ENCODE results near the gene ZNF880.

ZNF880 gene

GRCh38 chr19:52345162-52345561, 24.6 kb upstream of the ZNF880 start:
- H3K36me3 ChIP-seq = peaks cover 45 to 80% (median 61%) of the 10 kb centered on the region in 11 experiments
- H4K20me1 ChIP-seq = no peaks in the 10 kb centered on the region; a peak in 1 of 22 replicates
- TF ChIP-seq Cebpa-rat (IDR thresholded peaks at IDR 0.05) = no peak
- H3K9me3 ChIP-seq (replicated peaks in 1 of 11) = peaks cover 0 to 59% (median 18%) of the 10 kb centered on the region in 11 experiments; a peak in 13 of 22 replicates
- no peak overlapping the region for H3K4me3 ChIP-seq
- no peak overlapping the region for H3K4me2 ChIP-seq
- no peak overlapping the region for H3K9ac ChIP-seq
- H3K27ac ChIP-seq = no peak overlapping the region
- no peaks in the 10 kb centered on the region for H3K4me1 ChIP-seq
- H3K27me3 ChIP-seq = no peaks in the 10 kb centered on the region

- Histone ChIP-seq H3K27me3 (no peaks in the 10 kb centered on the region), H3K4me2 (peak overlapping the region in 8 of 11 experiments; percentile 0 to 57 (median 26); a peak in 10 of 22 replicates), H3K9ac (peak overlapping the region in 2 of 11 experiments; percentile 13 to 39; a peak in 3 of 22 replicates), H3K9me3 (replicated peaks in 1 of 11) (peaks cover 49 to 100% (median 59%) of the 10 kb centered on the region in 11 experiments), H3K36me3 (peaks cover 93 to 100% (median 98%) of the 10 kb centered on the region in 11 experiments), H3K27ac (peak overlapping the region in 6 of 11 experiments; percentile 40 to 58 (median 50); a peak in 9 of 22 replicates), H3K4me3 (no peak overlapping the region), H3K4me1 (peaks cover 0 to 14% (median 9%) of the 10 kb centered on the region in 10 experiments; a peak in 12 of 20 replicates), H4K20me1 (no peaks in the 10 kb centered on the region; a peak in 1 of 22 replicates)
- no peak for TF ChIP-seq Cebpa-rat (IDR thresholded peaks at IDR 0.05)
Measured at GRCh38 chr19:52351512-52351911, 18.2 kb upstream of the ZNF880 start.

GRCh38 chr19:52366414-52366824, 3.3 kb upstream of the ZNF880 start:
- Histone ChIP-seq H3K9ac (no peak overlapping the region), H3K4me3 (peak overlapping the region in 9 of 10 experiments; percentile 16 to 51 (median 35); a peak in 11 of 20 replicates), H4K20me1 (no peaks in the 10 kb centered on the region), H3K9me3 (replicated peaks in 1 of 11) (peaks cover 84 to 99% (median 92%) of the 10 kb centered on the region in 11 experiments), H3K27ac (no peak overlapping the region), H3K36me3 (peaks cover 65 to 84% (median 77%) of the 10 kb centered on the region in 11 experiments), H3K4me2 (no peak overlapping the region), H3K27me3 (no peaks in the 10 kb centered on the region), H3K4me1 (peaks cover 0 to 12% (median 9%) of the 10 kb centered on the region in 10 experiments; a peak in 13 of 20 replicates)
- no peak for TF ChIP-seq Cebpa-rat (IDR thresholded peaks at IDR 0.05)

GRCh38 chr19:52370341-52370710, 603 bp downstream of the ZNF880 start:
- Histone ChIP-seq H3K27me3 (no peaks in the 10 kb centered on the region), H3K9me3 (replicated peaks in 1 of 11) (peaks cover 84 to 99% (median 92%) of the 10 kb centered on the region in 11 experiments), H3K4me3 (peak overlapping the region; percentile 68 to 88 (median 76)), H3K4me1 (peaks cover 0 to 13% (median 9%) of the 10 kb centered on the region in 10 experiments; a peak in 13 of 20 replicates), H4K20me1 (no peaks in the 10 kb centered on the region), H3K27ac (peak overlapping the region; percentile 92 to 99 (median 98)), H3K4me2 (peak overlapping the region; percentile 70 to 91 (median 85)), H3K36me3 (peaks cover 53 to 84% (median 77%) of the 10 kb centered on the region in 11 experiments), H3K9ac (peak overlapping the region; percentile 88 to 99 (median 95))
- no peak for TF ChIP-seq Cebpa-rat (IDR thresholded peaks at IDR 0.05)

GRCh38 chr19:52391135-52391534, 21.4 kb downstream of the ZNF880 start:
- peaks cover 82 to 100% (median 98%) of the 10 kb centered on the region in 11 experiments for H3K9me3 ChIP-seq (replicated peaks in 1 of 11)
- no peak overlapping the region for H3K4me2 ChIP-seq
- H3K27me3 ChIP-seq = no peaks in the 10 kb centered on the region
- TF ChIP-seq Cebpa-rat (IDR thresholded peaks at IDR 0.05) = no peak
- H3K27ac ChIP-seq = no peak overlapping the region
- H3K4me1 ChIP-seq = peaks cover 0 to 1% (median 0%) of the 10 kb centered on the region in 10 experiments; a peak in 6 of 20 replicates
- peaks cover 77 to 99% (median 89%) of the 10 kb centered on the region in 11 experiments for H3K36me3 ChIP-seq
- no peaks in the 10 kb centered on the region for H4K20me1 ChIP-seq
- no peak overlapping the region for H3K4me3 ChIP-seq
- no peak overlapping the region for H3K9ac ChIP-seq

GRCh38 chr19:52397310-52398080, 27.8 kb downstream of the ZNF880 start, which contains the start of gene ZNF528:
Gene ZNF528 (plus strand): TSS chr19:52397849. CDS start chr19:52402014, 4,165 bp downstream.
- Histone ChIP-seq H3K27me3 (no peaks in the 10 kb centered on the region), H3K9ac (peak within 1 kb of the TSS; percentile 76 to 90 (median 85)), H3K4me3 (peak within 1 kb of the TSS; percentile 64 to 80 (median 70))

GRCh38 chr19:52398081-52398441, 28.3 kb downstream of the ZNF880 start:
- H3K27ac ChIP-seq = peak overlapping the region; percentile 81 to 93 (median 90)
- peaks cover 68 to 100% (median 95%) of the 10 kb centered on the region in 11 experiments for H3K9me3 ChIP-seq (replicated peaks in 1 of 11)
- peak overlapping the region; percentile 76 to 90 (median 85) for H3K9ac ChIP-seq
- no peaks in the 10 kb centered on the region for H3K27me3 ChIP-seq
- no peak for TF ChIP-seq Cebpa-rat (IDR thresholded peaks at IDR 0.05)
- H3K4me1 ChIP-seq = peaks cover 9 to 24% (median 17%) of the 10 kb centered on the region in 10 experiments; a peak in 16 of 20 replicates
- peaks cover 74 to 85% (median 77%) of the 10 kb centered on the region in 11 experiments for H3K36me3 ChIP-seq
- no peaks in the 10 kb centered on the region for H4K20me1 ChIP-seq
- peak overlapping the region; percentile 64 to 80 (median 70) for H3K4me3 ChIP-seq
- H3K4me2 ChIP-seq = peak overlapping the region; percentile 73 to 95 (median 80)

More at GRCh38 chr19:52397310-52398080, 27.8 kb downstream of the ZNF880 start, which contains the start of gene ZNF528:
- Histone ChIP-seq H3K9me3 (replicated peaks in 1 of 11) (peaks cover 68 to 100% (median 95%) of the 10 kb centered on the region in 11 experiments), H3K4me1 (peaks cover 9 to 24% (median 17%) of the 10 kb centered on the region in 10 experiments; a peak in 16 of 20 replicates), H3K27ac (peak within 1 kb of the TSS; percentile 81 to 93 (median 90)), H4K20me1 (no peaks in the 10 kb centered on the region), H3K36me3 (peaks cover 70 to 85% (median 77%) of the 10 kb centered on the region in 11 experiments), H3K4me2 (peak within 1 kb of the TSS; percentile 73 to 95 (median 80))
- TF ChIP-seq Cebpa-rat (IDR thresholded peaks at IDR 0.05) = no peak

GRCh38 chr19:52410276-52410675, 40.6 kb downstream of the ZNF880 start:
- TF ChIP-seq Cebpa-rat (IDR thresholded peaks at IDR 0.05) = no peak
- peaks cover 89 to 99% (median 97%) of the 10 kb centered on the region in 11 experiments for H3K9me3 ChIP-seq (replicated peaks in 1 of 11)
- peaks cover 0 to 7% (median 0%) of the 10 kb centered on the region in 10 experiments; a peak in 3 of 20 replicates for H3K4me1 ChIP-seq
- no peaks in the 10 kb centered on the region for H4K20me1 ChIP-seq
- H3K4me3 ChIP-seq = peak overlapping the region in 2 of 10 experiments; percentile 7 to 40; a peak in 1 of 20 replicates
- H3K27me3 ChIP-seq = no peaks in the 10 kb centered on the region
- peaks cover 100% of the 10 kb centered on the region in 11 experiments for H3K36me3 ChIP-seq
- H3K9ac ChIP-seq = no peak overlapping the region
- H3K27ac ChIP-seq = no peak overlapping the region
- H3K4me2 ChIP-seq = no peak overlapping the region

GRCh38 chr19:52415711-52416110, 46.0 kb downstream of the ZNF880 start:
- H3K9ac ChIP-seq = no peak overlapping the region
- H3K36me3 ChIP-seq = peaks cover 48 to 66% (median 58%) of the 10 kb centered on the region in 11 experiments
- H3K4me2 ChIP-seq = no peak overlapping the region
- H3K4me3 ChIP-seq = no peak overlapping the region
- H4K20me1 ChIP-seq = no peaks in the 10 kb centered on the region
- H3K9me3 ChIP-seq (replicated peaks in 1 of 11) = peaks cover 92 to 100% (median 100%) of the 10 kb centered on the region in 11 experiments
- TF ChIP-seq Cebpa-rat (IDR thresholded peaks at IDR 0.05) = no peak
- H3K27me3 ChIP-seq = no peaks in the 10 kb centered on the region
- no peak overlapping the region for H3K27ac ChIP-seq
- peaks cover 0 to 7% (median 0%) of the 10 kb centered on the region in 10 experiments; a peak in 3 of 20 replicates for H3K4me1 ChIP-seq

Measured in BLaER1 treated with 17β-estradiol and CSF1 and Interleukin-3, amounts not matched to agents 10 nM and 100 nM (cell line).